Endothelial cell of umbilical vein (primary cell): Measurements from ENCODE around the gene TEX29. TPM values are rescaled to one million over a fixed set of nuclear protein-coding genes. Genes with fewer than 3 reads are reported as not detected.

Experiments used
- BruUV-seq: library from RNA; stranded (reverse); fragments of 400-500 nt; replicated peaks from 2 replicates; lab custom pipeline; 2021; lab: Mats Ljungman, UMichigan
- CTCF ChIA-PET: fragments of 300-600, 350-600 bp; sonication (Branson Sonifier 250); formaldehyde crosslinking; loops from one replicate; lab custom pipeline; 2021; ENCODE audit warnings: antibody characterized with exemption, inconsistent platforms; lab: Charles Lee
- POLR2A ChIA-PET: fragments of 300-600, 350-600 bp; sonication (Branson Sonifier 250); formaldehyde crosslinking; loops from one replicate; lab custom pipeline; 2021; ENCODE audit warnings: antibody characterized with exemption, inconsistent platforms; lab: Charles Lee
- DNase-seq: peaks from one replicate; pipeline ENCODE4 v3.0.0-alpha.2; 2011; ENCODE audit warnings: low read depth, low spot score
- FAIRE-seq: peaks from 2 replicates; lab custom pipeline; 2011; peaks lifted over from hg19 to GRCh38; lab: Jason Lieb, UNC
- H2AFZ ChIP-seq: 2 replicates; pipeline ENCODE4 v1.6.0; 2012; ENCODE audit warnings: low read depth, low read length, control low read depth, inconsistent platforms
- H3K27ac ChIP-seq: 2 replicates; pipeline ENCODE4 v1.5.1; 2011; ENCODE audit warnings: low read depth, mild to moderate bottlenecking, control low read depth, low read length, moderate library complexity; ENCODE audit not compliant: insufficient read depth
- H3K27me3 ChIP-seq, 2 experiments: 2 replicates each; pipeline versions ENCODE4 v1.6.0 to v1.6.1; 2011; ENCODE audit warnings: low read length in 2 of 2, mixed read lengths in 1 of 2; ENCODE audit not compliant: control insufficient read depth in 2 of 2, insufficient read depth in 2 of 2
- H3K36me3 ChIP-seq, 2 experiments: 2 replicates in 1 of 2; 3 replicates in 1 of 2; pipeline ENCODE4 v1.5.1; 2011; ENCODE audit warnings: low read length in 2 of 2, mild to moderate bottlenecking in 1 of 2, moderate library complexity in 1 of 2; ENCODE audit not compliant: control insufficient read depth in 2 of 2, insufficient read depth in 2 of 2; ENCODE audit errors: extremely low read depth in 1 of 2
- H3K4me1 ChIP-seq: 3 replicates; pipeline ENCODE4 v1.5.1; 2011; ENCODE audit warnings: mild to moderate bottlenecking, low read length; ENCODE audit not compliant: control insufficient read depth, insufficient read depth; ENCODE audit errors: extremely low read depth
- H3K4me2 ChIP-seq: 2 replicates; pipeline ENCODE4 v1.6.1; 2011; ENCODE audit warnings: low read length, control low read depth, mixed read lengths; ENCODE audit not compliant: insufficient read depth
- H3K4me3 ChIP-seq, 3 experiments: fragments of 200-600 bp in 1 of 3; sonication (generic), shearing (Covaris generic) in 1 of 3; replicated peaks in 1 of 3; 2 replicates each; pipeline ENCODE4 v1.5.1; 2011 to 2016; ENCODE audit warnings: control low read depth in 3 of 3, low read length in 3 of 3, mild to moderate bottlenecking in 2 of 3, inconsistent platforms in 1 of 3, low read depth in 1 of 3, moderate library complexity in 1 of 3; ENCODE audit not compliant: insufficient read depth in 1 of 3
- H3K79me2 ChIP-seq: 2 replicates; pipeline ENCODE4 v1.6.0; 2012; ENCODE audit warnings: low read length, inconsistent platforms; ENCODE audit not compliant: control insufficient read depth, insufficient read depth
- H3K9ac ChIP-seq: replicated peaks from 2 replicates; pipeline ENCODE3; 2011; ENCODE audit warnings: low read length, control low read depth; ENCODE audit not compliant: insufficient read depth; ENCODE audit errors: extremely low read depth
- H3K9me1 ChIP-seq: replicated peaks from 3 replicates; pipeline ENCODE4 v1.6.0; 2011; ENCODE audit warnings: mild to moderate bottlenecking, low read length; ENCODE audit not compliant: control insufficient read depth, insufficient read depth; ENCODE audit errors: extremely low read depth
- H3K9me3 ChIP-seq: replicated peaks from 2 replicates; pipeline ENCODE4 v1.5.1; 2012; ENCODE audit warnings: low read length, inconsistent platforms; ENCODE audit not compliant: control insufficient read depth, insufficient read depth
- H4K20me1 ChIP-seq: replicated peaks from 2 replicates; pipeline ENCODE3; 2011; ENCODE audit warnings: mild to moderate bottlenecking, low read length; ENCODE audit not compliant: control insufficient read depth, insufficient read depth; ENCODE audit errors: extremely low read depth
- CTCF ChIP-seq, 2 donors: IDR thresholded peaks; 1 replicate in 1 of 2; 2 replicates in 1 of 2; pipeline ENCODE4 v1.5.1; 2011; ENCODE audit warnings: low read length in 2 of 2, mild to moderate bottlenecking in 2 of 2, moderate library complexity in 2 of 2, control low read depth in 1 of 2, inconsistent platforms in 1 of 2, low read depth in 1 of 2; ENCODE audit not compliant: insufficient read depth in 1 of 2; ENCODE audit errors: extremely low read depth in 1 of 2
- FOS ChIP-seq: IDR thresholded peaks from 2 replicates; pipeline ENCODE4 v1.6.1; 2011; ENCODE audit warnings: mild to moderate bottlenecking, low read length, moderate library complexity, borderline replicate concordance; ENCODE audit not compliant: insufficient read depth
- JUN ChIP-seq: IDR thresholded peaks from 2 replicates; pipeline ENCODE4 v1.6.1; 2011; ENCODE audit warnings: borderline replicate concordance, low read depth; ENCODE audit not compliant: insufficient read length, insufficient read depth
- MAX ChIP-seq: IDR thresholded peaks from 2 replicates; pipeline ENCODE4 v1.6.1; 2011; ENCODE audit not compliant: insufficient read depth, insufficient read length
- MYC ChIP-seq: IDR thresholded peaks from one replicate; pipeline ENCODE4 v1.6.1; 2011; ENCODE audit warnings: mild to moderate bottlenecking, low read depth, low read length
- POLR2A ChIP-seq: IDR thresholded peaks from 2 replicates; pipeline ENCODE4 v1.6.1; 2012; ENCODE audit warnings: low read depth, mild to moderate bottlenecking, control low read depth, low read length
- POLR2AphosphoS5 ChIP-seq: IDR thresholded peaks from 2 replicates; pipeline ENCODE4 v1.6.1; 2012; ENCODE audit warnings: low read depth, mild to moderate bottlenecking, control low read depth, low read length, moderate library complexity; ENCODE audit not compliant: insufficient read depth
- dilution Hi-C: fragments of 300-500 bp; cut with MboI; formaldehyde crosslinking; loops from one replicate; pipeline ENCODE4 v1.15.0; 2019; ENCODE audit warnings: low sequenced_read_pairs; ENCODE audit not compliant: extremely low pct_ligation_motif_present
- intact Hi-C: fragments of 100-400 bp; cut with micrococcal nuclease; formaldehyde crosslinking; loops from one replicate; pipeline ENCODE4 v1.10.0; 2022
- polyA plus RNA-seq, 4 experiments: library from polyadenylated mRNA; depleted of rRNA in 3 of 4; stranded (reverse) in 3 of 4; unstranded in 1 of 4; fragments of >200 nt; gene quantifications; 2 replicates each; pipeline versions ENCODE4 v1.2.1 to v1.2.3, GENCODE V29; 2011 to 2012; ENCODE audit warnings: missing spikeins in 1 of 4
- total RNA-seq: library from RNA; stranded (reverse); gene quantifications from 2 replicates; pipeline ENCODE4 v1.2.3, GENCODE V29; 2021

Gene TEX29
- total and polyA plus RNA-seq, 2 donors (not counting 3 experiments of a cell fraction or from before 2014, with no cell fraction given): 0.44 TPM; not detected in 1

GRCh38 chr13:111370147-111370546 lies 49.7 kb downstream of the TEX29 start:
- no peak for TF ChIP-seq MYC
- no peak for TF ChIP-seq FOS
- no peak for TF ChIP-seq POLR2A
- no peak for TF ChIP-seq JUN
- ChIA-PET POLR2A (no interaction called here), CTCF (no interaction called here)
- Histone ChIP-seq H3K79me2 (no peaks in the 10 kb centered on the region), H3K27me3 (no peaks in the 10 kb centered on the region), H3K9me1 (no peaks in the 10 kb centered on the region), H3K4me2 (no peak overlapping the region), H3K4me3 (no peak overlapping the region), H3K9me3 (no peaks in the 10 kb centered on the region), H4K20me1 (no peaks in the 10 kb centered on the region), H3K4me1 (no peaks in the 10 kb centered on the region), H3K36me3 (no peaks in the 10 kb centered on the region), H3K27ac (no peak overlapping the region), H2AFZ (no peak overlapping the region), H3K9ac (no peak overlapping the region)
- intact Hi-C loops (no loop called here), dilution Hi-C loops (no loop called here)
- FAIRE-seq (no peak), DNase-seq (no peak)
- no TSS peak for BruUV-seq

- FAIRE-seq (no peak), DNase-seq (no peak)
- H3K27ac ChIP-seq: no peak overlapping the region
- ChIA-PET CTCF (no interaction called here), POLR2A (no interaction called here)
- H3K9ac ChIP-seq: no peak overlapping the region
- dilution Hi-C loops (no loop called here), intact Hi-C loops (no loop called here)
- H3K9me1 ChIP-seq: no peaks in the 10 kb centered on the region
- no peak overlapping the region for H3K4me3 ChIP-seq
- TF ChIP-seq POLR2AphosphoS5: no peak
- no peak for TF ChIP-seq MAX
- TF ChIP-seq CTCF (IDR thresholded peaks at IDR 0.05; ENCODE audit: extremely low read depth in 1 of 2, insufficient read depth in 1 of 2, low read depth in 1 of 2, low read length in 2 of 2): no peak
- H3K27me3 ChIP-seq: no peaks in the 10 kb centered on the region
- H4K20me1 ChIP-seq: no peaks in the 10 kb centered on the region
- no peaks in the 10 kb centered on the region for H3K9me3 ChIP-seq
- H2AFZ ChIP-seq: no peak overlapping the region
- no peaks in the 10 kb centered on the region for H3K36me3 ChIP-seq
- no peaks in the 10 kb centered on the region for H3K4me1 ChIP-seq
- BruUV-seq: no TSS peak
- H3K79me2 ChIP-seq: no peaks in the 10 kb centered on the region
- no peak overlapping the region for H3K4me2 ChIP-seq
These were observed 50.4 kb downstream of the TEX29 start for GRCh38 chr13:111370570-111371535.
